ENCODE measurements around the gene USP13. TPM values are rescaled to one million over a fixed set of nuclear protein-coding genes. Genes with fewer than 3 reads are reported as not detected.
A peak's percentile ranks its signal among the peaks of the same experiment; 100 is the strongest.

Gene USP13
- total RNA-seq = 15.4 TPM
- long read RNA-seq, full-length matches to known transcripts = 13 of 28 reads
- long read RNA-seq, partial matches to known transcripts = 0 of 28 reads
- long read RNA-seq, other reads (novel, unspliced or antisense) = 15 of 28 reads

- H3K27ac ChIP-seq = peak within 1 kb of the TSS; percentile 90
- no peaks in the 10 kb centered on the region for H3K27me3 ChIP-seq
- DNase-seq = peak; percentile 86
- H3K36me3 ChIP-seq = no peaks in the 10 kb centered on the region
- intact Hi-C loops (cut with DNase I) = no loop called here
- TF ChIP-seq, protein P1, sequence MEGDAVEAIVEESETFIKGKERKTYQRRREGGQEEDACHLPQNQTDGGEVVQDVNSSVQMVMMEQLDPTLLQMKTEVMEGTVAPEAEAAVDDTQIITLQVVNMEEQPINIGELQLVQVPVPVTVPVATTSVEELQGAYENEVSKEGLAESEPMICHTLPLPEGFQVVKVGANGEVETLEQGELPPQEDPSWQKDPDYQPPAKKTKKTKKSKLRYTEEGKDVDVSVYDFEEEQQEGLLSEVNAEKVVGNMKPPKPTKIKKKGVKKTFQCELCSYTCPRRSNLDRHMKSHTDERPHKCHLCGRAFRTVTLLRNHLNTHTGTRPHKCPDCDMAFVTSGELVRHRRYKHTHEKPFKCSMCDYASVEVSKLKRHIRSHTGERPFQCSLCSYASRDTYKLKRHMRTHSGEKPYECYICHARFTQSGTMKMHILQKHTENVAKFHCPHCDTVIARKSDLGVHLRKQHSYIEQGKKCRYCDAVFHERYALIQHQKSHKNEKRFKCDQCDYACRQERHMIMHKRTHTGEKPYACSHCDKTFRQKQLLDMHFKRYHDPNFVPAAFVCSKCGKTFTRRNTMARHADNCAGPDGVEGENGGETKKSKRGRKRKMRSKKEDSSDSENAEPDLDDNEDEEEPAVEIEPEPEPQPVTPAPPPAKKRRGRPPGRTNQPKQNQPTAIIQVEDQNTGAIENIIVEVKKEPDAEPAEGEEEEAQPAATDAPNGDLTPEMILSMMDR (IDR thresholded peaks at IDR 0.05) = no peak
- peaks cover 5% of the 10 kb centered on the region for H3K4me1 ChIP-seq
- H3K9me3 ChIP-seq = no peaks in the 10 kb centered on the region
- peak within 1 kb of the TSS; percentile 80 for H3K4me3 ChIP-seq
- peak; percentile 85 for ATAC-seq
Measured at GRCh38 chr3:179652447-179653095, at the start of gene USP13. TSS of gene USP13 (plus strand) at chr3:179653040. CDS start at chr3:179653226, 186 bp downstream.

DNA sequence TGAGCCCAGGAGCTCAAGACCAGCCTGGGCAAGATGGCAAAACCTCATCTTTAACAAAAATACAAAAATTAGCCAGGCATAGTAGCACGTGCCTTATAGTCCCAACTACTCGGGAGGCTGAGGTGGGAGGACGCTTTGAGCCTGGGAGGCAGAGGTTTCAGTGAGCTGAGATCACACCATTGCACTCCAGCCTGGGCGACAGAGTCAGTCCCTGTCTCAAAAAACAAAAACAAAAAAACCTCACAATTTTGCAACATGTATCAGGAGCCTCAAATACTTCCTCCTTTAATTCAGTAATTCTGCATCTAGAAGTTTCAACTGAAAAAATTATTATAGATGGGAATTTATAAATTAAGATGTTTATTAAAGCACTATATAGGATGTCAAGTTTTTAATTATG, 49.5 kb upstream of the USP13 start:
- Histone ChIP-seq H3K36me3 (peaks cover 51% of the 10 kb centered on the region), H3K4me1 (peaks cover 16% of the 10 kb centered on the region), H3K9me3 (no peaks in the 10 kb centered on the region), H3K4me3 (peak overlapping the region; percentile 84), H3K27me3 (no peaks in the 10 kb centered on the region), H3K27ac (no peak overlapping the region)
- DNase-seq (no peak), ATAC-seq (no peak)
- TF ChIP-seq, protein P1 (IDR thresholded peaks at IDR 0.05) = no peak
- intact Hi-C loops (cut with DNase I) = no loop called here

DNA sequence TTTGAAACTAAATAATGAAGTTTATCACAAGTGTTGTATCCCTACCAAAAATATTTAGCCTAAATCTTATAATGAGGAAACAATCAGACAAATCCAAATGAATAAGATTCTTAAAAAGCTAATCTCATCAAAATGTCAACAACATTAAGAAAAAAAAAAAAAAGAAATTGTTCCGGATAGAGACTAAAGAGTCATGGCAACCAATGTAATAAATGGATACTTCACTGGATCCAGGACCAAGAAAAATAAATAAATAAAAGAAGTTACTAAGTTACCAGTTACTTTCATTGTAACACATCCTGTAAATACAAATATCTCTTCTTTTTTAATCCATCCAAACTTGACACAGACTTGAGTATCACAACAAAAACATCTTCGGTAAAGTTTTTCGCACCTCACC, 49.0 kb upstream of the USP13 start:
- DNase-seq (no peak), ATAC-seq (no peak)
- Histone ChIP-seq H3K4me1 (peaks cover 16% of the 10 kb centered on the region), H3K27me3 (no peaks in the 10 kb centered on the region), H3K9me3 (no peaks in the 10 kb centered on the region), H3K27ac (peak overlapping the region; percentile 96), H3K36me3 (peaks cover 46% of the 10 kb centered on the region), H3K4me3 (peak overlapping the region; percentile 84)
- intact Hi-C loops (cut with DNase I) = no loop called here
- TF ChIP-seq, protein P1 (IDR thresholded peaks at IDR 0.05) = no peak

DNA sequence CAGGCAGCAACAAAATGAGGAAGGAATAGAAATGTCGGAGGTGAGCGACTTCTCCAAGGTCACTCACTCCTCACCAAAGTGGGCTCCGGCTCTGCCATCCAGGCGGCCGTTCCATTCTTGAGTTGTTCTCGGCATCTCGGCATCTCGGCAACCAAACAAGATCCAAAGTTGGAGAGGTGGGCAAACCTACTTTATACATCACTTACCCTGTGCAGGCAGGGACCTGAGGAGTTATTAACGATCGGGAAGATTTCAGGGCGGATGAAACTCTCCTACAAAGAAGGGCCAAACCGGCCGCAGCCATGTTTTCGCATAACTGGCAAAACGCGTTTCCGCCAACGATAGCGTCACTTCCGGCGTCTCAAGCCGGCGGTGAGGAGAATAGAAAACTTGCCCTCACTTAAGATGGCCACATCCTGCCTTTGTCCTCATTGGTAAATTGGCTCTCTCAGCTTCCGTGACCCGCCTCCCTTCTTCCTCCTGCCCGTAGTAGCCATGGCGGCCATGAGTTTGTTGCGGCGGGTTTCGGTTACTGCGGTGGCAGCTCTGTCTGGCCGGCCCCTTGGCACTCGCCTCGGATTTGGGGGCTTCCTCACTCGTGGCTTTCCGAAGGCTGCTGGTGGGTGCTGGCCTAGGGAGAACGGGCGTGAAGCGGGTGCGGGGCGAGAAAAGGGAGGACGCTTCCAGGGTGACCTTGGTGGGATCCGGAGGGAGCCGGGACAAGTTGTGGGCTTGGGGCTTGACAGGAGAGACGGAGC, 48.3 kb upstream of the USP13 start, which contains the start of the genes MRPL47 and NDUFB5:
Gene MRPL47 (minus strand): TSS at position 318 of the 758 bp plus-strand sequence. CDS start 14 bp downstream, at position 304.
Gene NDUFB5 (plus strand): TSS at position 474 of the 758 bp plus-strand sequence. CDS start 22 bp downstream, at position 496.
- intact Hi-C loops (cut with DNase I) = no loop called here
- Histone ChIP-seq H3K27ac (peak within 1 kb of the TSS; percentile 96), H3K36me3 (peaks cover 40% of the 10 kb centered on the region), H3K4me1 (peaks cover 16% of the 10 kb centered on the region), H3K4me3 (peak within 1 kb of the TSS; percentile 84), H3K9me3 (no peaks in the 10 kb centered on the region), H3K27me3 (no peaks in the 10 kb centered on the region)
- DNase-seq (peak; percentile 96), ATAC-seq (peak; percentile 100)
- TF ChIP-seq, protein P1 (IDR thresholded peaks at IDR 0.05) = no peak

- peaks cover 27% of the 10 kb centered on the region for H3K36me3 ChIP-seq
- ATAC-seq = no peak
- no peaks in the 10 kb centered on the region for H3K9me3 ChIP-seq
- no peak overlapping the region for H3K4me3 ChIP-seq
- no peak for DNase-seq
- TF ChIP-seq, protein P1 (IDR thresholded peaks at IDR 0.05) = no peak
- H3K27me3 ChIP-seq = no peaks in the 10 kb centered on the region
- H3K4me1 ChIP-seq = peaks cover 16% of the 10 kb centered on the region
- no peak overlapping the region for H3K27ac ChIP-seq
- intact Hi-C loops (cut with DNase I) = no loop called here
Measured at GRCh38 chr3:179606534-179607085, 46.2 kb upstream of the USP13 start.

Data from upper lobe of right lung (tissue), 1 donor.